Nephron (organoid): ENCODE results near the gene VRK2.
"Not testable (repeated sequence)": the region's sequence is repeated elsewhere in the genome, so short reads cannot be mapped to it uniquely, and the experiment has no call there.

Experiments used
- H3K27ac Mint-ChIP-seq, 3 experiments: 2 replicates each; pipeline ENCODE4 v1.8.0; 2020; ENCODE audit warnings: mixed read lengths in 3 of 3, mild to moderate bottlenecking in 2 of 3, moderate library complexity in 1 of 3
- H3K27me3 Mint-ChIP-seq: 2 replicates; pipeline ENCODE4 v1.8.0; 2021; ENCODE audit warnings: low read depth, mild to moderate bottlenecking, moderate library complexity, mixed read lengths
- H3K36me3 Mint-ChIP-seq: 2 replicates; pipeline ENCODE4 v1.8.0; 2020; ENCODE audit warnings: low read depth, mixed read lengths
- H3K4me1 Mint-ChIP-seq: 2 replicates; pipeline ENCODE4 v1.8.0; 2020; ENCODE audit warnings: mixed read lengths
- H3K4me3 Mint-ChIP-seq, 3 experiments: 2 replicates each; pipeline ENCODE4 v1.8.0; 2020; ENCODE audit warnings: mild to moderate bottlenecking in 3 of 3, mixed read lengths in 3 of 3, moderate library complexity in 2 of 3
- H3K9me3 Mint-ChIP-seq: 2 replicates; pipeline ENCODE4 v1.8.0; 2020; ENCODE audit warnings: mixed read lengths
- TF ChIP-seq, protein P1 (sequence below), 3 experiments: fragments of 200-600 bp; sonication (generic); IDR thresholded peaks; one replicate each; pipeline ENCODE4 v1.5.0; 2021; ENCODE audit warnings: antibody characterized with exemption in 3 of 3; ENCODE audit not compliant: unreplicated experiment in 3 of 3

VRK2 gene

DNA sequence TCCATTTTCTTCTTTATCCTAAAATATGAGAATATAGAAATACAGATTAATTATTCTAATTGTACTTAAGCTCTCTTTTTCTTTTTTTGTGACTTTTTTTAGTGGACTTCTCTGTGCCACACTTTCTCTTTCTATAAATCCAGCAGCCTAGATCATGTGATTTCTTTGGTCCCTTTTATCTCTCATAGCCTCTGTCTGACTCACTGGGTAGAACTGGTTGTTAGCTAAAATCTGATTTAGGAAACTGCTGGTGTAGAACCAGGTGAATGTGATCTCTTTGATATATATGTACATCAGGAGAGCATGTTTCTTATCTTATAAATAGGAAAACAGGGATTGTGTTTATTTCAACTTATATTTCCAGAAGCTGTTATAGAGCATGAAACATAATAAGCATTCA is 54.9 kb downstream of the VRK2 start:
- Mint-ChIP-seq H3K9me3 (peaks cover under 1% of the 10 kb centered on the region), H3K36me3 (peaks cover 1% of the 10 kb centered on the region)

DNA sequence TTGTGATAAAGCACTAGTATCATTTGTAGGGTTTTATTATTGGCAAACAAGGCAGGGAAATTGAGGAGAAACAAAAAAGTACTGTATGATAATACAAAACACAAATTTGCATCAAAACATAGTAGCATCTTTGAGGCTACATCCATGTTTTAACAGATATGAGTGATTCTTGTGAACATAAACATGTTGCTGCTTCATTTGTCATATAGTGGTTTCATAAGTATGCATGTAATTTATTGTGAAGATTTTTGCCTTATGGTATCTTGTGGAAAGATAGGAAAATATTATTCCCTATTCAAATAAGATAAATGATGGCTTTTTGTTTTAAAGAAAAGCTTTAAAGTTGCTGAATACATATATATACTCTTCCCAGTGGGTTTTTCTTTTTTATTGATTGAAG is 60.3 kb downstream of the VRK2 start:
- Mint-ChIP-seq H3K36me3 (peaks cover 3% of the 10 kb centered on the region), H3K27me3 (no peaks in the 10 kb centered on the region), H3K27ac (no peak overlapping the region), H3K9me3 (no peaks in the 10 kb centered on the region), H3K4me1 (no peaks in the 10 kb centered on the region), H3K4me3 (no peak overlapping the region)
- TF ChIP-seq, protein P1, sequence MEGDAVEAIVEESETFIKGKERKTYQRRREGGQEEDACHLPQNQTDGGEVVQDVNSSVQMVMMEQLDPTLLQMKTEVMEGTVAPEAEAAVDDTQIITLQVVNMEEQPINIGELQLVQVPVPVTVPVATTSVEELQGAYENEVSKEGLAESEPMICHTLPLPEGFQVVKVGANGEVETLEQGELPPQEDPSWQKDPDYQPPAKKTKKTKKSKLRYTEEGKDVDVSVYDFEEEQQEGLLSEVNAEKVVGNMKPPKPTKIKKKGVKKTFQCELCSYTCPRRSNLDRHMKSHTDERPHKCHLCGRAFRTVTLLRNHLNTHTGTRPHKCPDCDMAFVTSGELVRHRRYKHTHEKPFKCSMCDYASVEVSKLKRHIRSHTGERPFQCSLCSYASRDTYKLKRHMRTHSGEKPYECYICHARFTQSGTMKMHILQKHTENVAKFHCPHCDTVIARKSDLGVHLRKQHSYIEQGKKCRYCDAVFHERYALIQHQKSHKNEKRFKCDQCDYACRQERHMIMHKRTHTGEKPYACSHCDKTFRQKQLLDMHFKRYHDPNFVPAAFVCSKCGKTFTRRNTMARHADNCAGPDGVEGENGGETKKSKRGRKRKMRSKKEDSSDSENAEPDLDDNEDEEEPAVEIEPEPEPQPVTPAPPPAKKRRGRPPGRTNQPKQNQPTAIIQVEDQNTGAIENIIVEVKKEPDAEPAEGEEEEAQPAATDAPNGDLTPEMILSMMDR (IDR thresholded peaks at IDR 0.05; ENCODE audit: unreplicated experiment in 3 of 3) = no peak

More for the DNA sequence above, 54.9 kb downstream of the VRK2 start:
- no peak overlapping the region for H3K27ac Mint-ChIP-seq
- TF ChIP-seq, protein P1 (IDR thresholded peaks at IDR 0.05; ENCODE audit: unreplicated experiment in 3 of 3) = no peak
- no peaks in the 10 kb centered on the region for H3K4me1 Mint-ChIP-seq
- H3K4me3 Mint-ChIP-seq = no peak overlapping the region
- no peaks in the 10 kb centered on the region for H3K27me3 Mint-ChIP-seq

DNA sequence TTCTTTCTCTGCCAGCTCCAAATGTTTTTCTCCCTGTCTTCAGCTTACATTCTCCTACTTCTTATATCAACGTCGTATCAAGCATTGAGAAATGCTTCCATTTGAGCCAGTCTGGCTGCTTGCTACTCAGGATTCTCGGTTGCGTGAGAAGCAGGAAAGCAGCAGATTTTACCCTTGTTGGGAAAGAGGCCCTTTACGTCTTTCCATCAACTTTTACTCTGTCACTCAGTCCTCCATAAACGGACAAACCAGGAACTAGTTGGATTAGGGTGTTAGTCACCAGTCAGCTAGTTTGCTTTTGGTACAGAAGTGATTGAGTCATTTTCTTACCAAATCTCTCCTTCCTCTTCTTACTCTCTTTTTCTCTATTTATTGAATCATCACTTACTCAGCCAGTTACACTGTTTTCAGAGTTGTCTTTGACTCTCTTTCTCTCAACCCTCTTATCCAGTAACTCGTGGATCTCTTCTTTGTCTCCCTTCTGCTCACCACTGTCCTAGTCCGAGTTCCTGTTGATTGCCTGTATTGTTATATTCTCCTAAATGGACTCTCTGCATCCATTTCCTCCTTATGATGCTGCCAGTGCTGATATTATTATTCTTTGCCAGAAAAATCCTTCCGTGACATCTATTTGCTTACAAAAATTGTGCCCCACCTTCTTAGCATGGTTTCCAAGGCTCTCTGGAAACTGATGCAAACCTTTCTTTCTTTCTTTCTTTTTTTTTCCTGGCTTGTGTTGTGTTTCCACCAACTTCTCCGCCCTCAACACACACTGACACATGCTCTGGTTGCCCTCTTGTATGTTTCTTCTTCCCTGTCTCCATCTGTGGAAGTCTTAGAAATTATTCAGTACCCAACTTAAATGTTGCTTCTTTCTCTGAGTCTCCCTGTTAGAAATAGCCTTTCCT is 61.5 kb downstream of the VRK2 start:
- Mint-ChIP-seq H3K36me3 (peaks cover 3% of the 10 kb centered on the region), H3K27me3 (no peaks in the 10 kb centered on the region), H3K9me3 (no peaks in the 10 kb centered on the region), H3K4me3 (no peak overlapping the region), H3K27ac (no peak overlapping the region), H3K4me1 (no peaks in the 10 kb centered on the region)
- TF ChIP-seq, protein P1 (IDR thresholded peaks at IDR 0.05; ENCODE audit: unreplicated experiment in 3 of 3) = no peak

DNA sequence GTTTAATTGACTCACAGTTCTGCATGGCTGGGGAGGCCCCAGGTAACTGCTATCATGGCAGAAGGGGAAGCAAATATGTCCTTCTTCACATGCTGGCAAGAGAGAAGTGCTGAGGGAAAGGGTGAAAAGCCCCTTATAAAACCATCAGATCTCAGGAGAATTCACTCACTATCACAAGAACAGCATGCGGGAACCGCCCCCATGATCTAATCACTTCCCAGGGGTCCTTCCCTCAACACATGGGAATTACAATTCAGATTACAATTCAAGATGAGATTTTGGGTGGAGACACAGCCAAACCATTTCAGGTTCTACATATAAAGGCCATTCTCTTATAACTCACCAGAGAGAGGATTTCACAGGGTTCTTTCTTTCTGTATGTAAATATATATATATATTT is 62.9 kb downstream of the VRK2 start:
- Mint-ChIP-seq H3K27ac (no peak overlapping the region), H3K36me3 (peaks cover 3% of the 10 kb centered on the region), H3K4me3 (no peak overlapping the region), H3K27me3 (no peaks in the 10 kb centered on the region), H3K9me3 (no peaks in the 10 kb centered on the region), H3K4me1 (no peaks in the 10 kb centered on the region)
- TF ChIP-seq, protein P1 (IDR thresholded peaks at IDR 0.05; ENCODE audit: unreplicated experiment in 3 of 3) = no peak

DNA sequence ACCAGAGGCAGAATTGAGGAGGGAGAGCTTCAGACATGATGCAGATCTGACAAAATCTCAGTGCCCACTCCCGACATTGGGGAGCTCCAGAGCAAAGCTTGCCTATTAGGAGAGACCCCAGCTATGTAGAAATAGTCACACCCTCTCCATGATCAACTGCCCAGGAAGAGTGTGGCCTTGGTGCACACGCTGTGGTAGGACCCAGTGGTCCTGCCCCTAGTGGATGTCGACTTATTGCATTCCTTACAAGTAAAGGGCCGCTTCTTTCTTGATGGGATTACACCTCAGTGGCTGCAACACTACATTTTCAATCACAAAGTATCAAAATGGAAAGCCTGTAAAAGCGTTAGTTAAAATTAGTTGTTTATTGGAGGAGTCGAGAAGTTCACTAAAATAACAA is 64.2 kb downstream of the VRK2 start:
- no peaks in the 10 kb centered on the region for H3K9me3 Mint-ChIP-seq
- H3K36me3 Mint-ChIP-seq = peaks cover 3% of the 10 kb centered on the region
- no peak overlapping the region for H3K27ac Mint-ChIP-seq
- TF ChIP-seq, protein P1 (IDR thresholded peaks at IDR 0.05; ENCODE audit: unreplicated experiment in 3 of 3) = no peak
- no peaks in the 10 kb centered on the region for H3K4me1 Mint-ChIP-seq
- no peak overlapping the region for H3K4me3 Mint-ChIP-seq
- H3K27me3 Mint-ChIP-seq = no peaks in the 10 kb centered on the region

DNA sequence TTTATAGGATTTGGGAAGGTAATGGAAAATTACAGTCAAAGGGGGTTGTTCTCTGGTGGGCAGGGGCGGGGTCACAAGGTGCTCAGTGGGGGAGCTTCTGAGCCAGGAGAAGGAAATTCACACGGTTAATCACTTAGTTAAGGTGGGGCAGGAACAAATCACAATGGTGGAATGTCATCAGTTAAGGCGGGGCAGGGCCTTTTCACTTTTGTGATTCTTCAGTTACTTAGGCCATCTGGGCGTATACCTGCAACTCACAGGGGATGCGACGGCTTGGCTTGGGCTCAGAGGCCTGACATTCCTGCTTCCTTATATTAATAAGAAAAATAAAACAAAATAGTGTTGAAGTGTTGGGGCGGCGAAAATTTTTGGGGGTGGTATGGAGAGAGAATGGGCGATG is 67.0 kb downstream of the VRK2 start:
- not testable (repeated sequence) for H3K4me1 Mint-ChIP-seq, H3K4me3 Mint-ChIP-seq, H3K36me3 Mint-ChIP-seq, H3K27ac Mint-ChIP-seq, H3K9me3 Mint-ChIP-seq, H3K27me3 Mint-ChIP-seq
